H9 (cell line): Measurements from ENCODE around the gene TPP1. TPM values are rescaled to one million over a fixed set of nuclear protein-coding genes. Genes with fewer than 3 reads are reported as not detected.

ENCODE experiments used
- DNase-seq: peaks from one replicate; pipeline ENCODE4 v3.0.0-alpha.2; 2017
- H2AFZ ChIP-seq: one replicate; pipeline ENCODE4 v1.6.1; 2013; ENCODE audit warnings: mild to moderate bottlenecking, low read length, control low read depth, moderate library complexity
- H2AK5ac ChIP-seq: 2 replicates; pipeline ENCODE4 v1.6.1; 2013; ENCODE audit warnings: low read length, control low read depth, mixed read lengths; ENCODE audit not compliant: insufficient read length
- H2BK120ac ChIP-seq: one replicate; pipeline ENCODE4 v1.6.1; 2013; ENCODE audit warnings: low read depth, mild to moderate bottlenecking, low read length, control low read depth, inconsistent platforms; ENCODE audit not compliant: poor library complexity, severe bottlenecking
- H2BK12ac ChIP-seq: 2 replicates; pipeline ENCODE4 v1.6.1; 2013; ENCODE audit warnings: low read length, control low read depth, mixed read lengths, low read depth; ENCODE audit not compliant: insufficient read length
- H2BK15ac ChIP-seq: 2 replicates; pipeline ENCODE4 v1.6.1; 2013; ENCODE audit warnings: low read depth, low read length, control low read depth
- H2BK20ac ChIP-seq: one replicate; pipeline ENCODE4 v1.6.1; 2013; ENCODE audit warnings: low read depth, mild to moderate bottlenecking, low read length, control low read depth, inconsistent platforms; ENCODE audit not compliant: poor library complexity, severe bottlenecking
- H2BK5ac ChIP-seq: 2 replicates; pipeline ENCODE4 v1.6.1; 2013; ENCODE audit warnings: low read length, control low read depth, mixed read lengths; ENCODE audit not compliant: insufficient read length
- H3K14ac ChIP-seq: 2 replicates; pipeline ENCODE4 v1.6.1; 2013; ENCODE audit warnings: low read length, control low read depth; ENCODE audit not compliant: insufficient read depth
- H3K18ac ChIP-seq: 2 replicates; pipeline ENCODE4 v1.6.1; 2013; ENCODE audit warnings: low read depth, mild to moderate bottlenecking, mixed read lengths, low read length, control low read depth; ENCODE audit not compliant: insufficient read length
- H3K23ac ChIP-seq: 2 replicates; pipeline ENCODE4 v1.6.1; 2013; ENCODE audit warnings: low read length, control low read depth, mixed read lengths, low read depth; ENCODE audit not compliant: insufficient read length
- H3K23me2 ChIP-seq: 2 replicates; pipeline ENCODE4 v1.6.1; 2013; ENCODE audit warnings: low read depth, mild to moderate bottlenecking, mixed read lengths, low read length, control low read depth; ENCODE audit not compliant: insufficient read length, poor library complexity, severe bottlenecking
- H3K27ac ChIP-seq: 2 replicates; pipeline ENCODE4 v1.5.1; 2013; ENCODE audit warnings: low read length, control low read depth, mixed read lengths, low read depth; ENCODE audit not compliant: insufficient read length
- H3K27me3 ChIP-seq: 2 replicates; pipeline ENCODE4 v1.6.1; 2013; ENCODE audit warnings: low read length, control low read depth, inconsistent platforms; ENCODE audit not compliant: insufficient read depth
- H3K4ac ChIP-seq: 2 replicates; pipeline ENCODE4 v1.6.1; 2013; ENCODE audit warnings: low read depth, mild to moderate bottlenecking, control low read depth, inconsistent platforms, low read length, moderate library complexity
- H3K4me1 ChIP-seq: 2 replicates; pipeline ENCODE4 v1.6.1; 2013; ENCODE audit warnings: low read length, control low read depth, inconsistent platforms; ENCODE audit not compliant: insufficient read depth
- H3K4me2 ChIP-seq: 2 replicates; pipeline ENCODE4 v1.6.1; 2013; ENCODE audit warnings: low read length, control low read depth, mixed read lengths; ENCODE audit not compliant: insufficient read length, insufficient read depth
- H3K56ac ChIP-seq: 2 replicates; pipeline ENCODE4 v1.6.1; 2013; ENCODE audit warnings: low read depth, mild to moderate bottlenecking, mixed read lengths, low read length, control low read depth; ENCODE audit not compliant: insufficient read length
- H3K79me1 ChIP-seq: 2 replicates; pipeline ENCODE4 v1.6.1; 2013; ENCODE audit warnings: low read depth, mild to moderate bottlenecking, moderate library complexity, low read length, control low read depth, inconsistent platforms; ENCODE audit not compliant: insufficient read depth, poor library complexity, severe bottlenecking
- H3K79me2 ChIP-seq: 2 replicates; pipeline ENCODE4 v1.6.1; 2013; ENCODE audit warnings: low read length, control low read depth, inconsistent platforms; ENCODE audit not compliant: insufficient read depth
- H3K9ac ChIP-seq: 2 replicates; pipeline ENCODE4 v1.6.1; 2013; ENCODE audit warnings: low read length, control low read depth, mixed read lengths; ENCODE audit not compliant: insufficient read length; ENCODE audit errors: extremely low read depth
- H3K9me3 ChIP-seq: one replicate; pipeline ENCODE4 v1.6.1; 2013; ENCODE audit warnings: low read depth, low read length, inconsistent platforms; ENCODE audit not compliant: control insufficient read depth
- H3T11ph ChIP-seq: one replicate; pipeline ENCODE4 v1.6.1; 2013; ENCODE audit warnings: mild to moderate bottlenecking, low read length, control low read depth, inconsistent platforms
- H4K20me1 ChIP-seq: one replicate; pipeline ENCODE4 v1.6.1; 2013; ENCODE audit not compliant: control insufficient read depth, insufficient read length, insufficient read depth
- H4K5ac ChIP-seq: 2 replicates; pipeline ENCODE4 v1.6.1; 2013; ENCODE audit warnings: low read depth, mild to moderate bottlenecking, mixed read lengths, low read length, control low read depth; ENCODE audit not compliant: insufficient read length
- H4K8ac ChIP-seq: replicated peaks from 2 replicates; pipeline ENCODE4 v1.6.1; 2013; ENCODE audit warnings: low read length, control low read depth, mixed read lengths, low read depth; ENCODE audit not compliant: insufficient read length
- H4K91ac ChIP-seq: 2 replicates; pipeline ENCODE4 v1.6.1; 2013; ENCODE audit warnings: low read depth, mild to moderate bottlenecking, moderate library complexity, mixed read lengths, low read length, control low read depth; ENCODE audit not compliant: insufficient read length
- H3K27ac Mint-ChIP-seq, 3 experiments: 2 replicates in 2 of 3; 3 replicates in 1 of 3; pipeline ENCODE4 v1.8.0; 2020 to 2021; ENCODE audit warnings: mixed read lengths in 3 of 3, mild to moderate bottlenecking in 1 of 3, moderate library complexity in 1 of 3
- H3K27me3 Mint-ChIP-seq: 2 replicates; pipeline ENCODE4 v1.8.0; 2021; ENCODE audit warnings: low read depth, mild to moderate bottlenecking, moderate library complexity, mixed read lengths
- H3K36me3 Mint-ChIP-seq, 3 experiments: 2 replicates in 2 of 3; 3 replicates in 1 of 3; pipeline ENCODE4 v1.8.0; 2020 to 2021; ENCODE audit warnings: low read depth in 3 of 3, mixed read lengths in 3 of 3; ENCODE audit not compliant: insufficient read depth in 1 of 3
- H3K4me1 Mint-ChIP-seq, 2 experiments: 2 replicates each; pipeline ENCODE4 v1.8.0; 2020; ENCODE audit warnings: mixed read lengths in 2 of 2
- H3K4me3 Mint-ChIP-seq, 2 experiments: 2 replicates in 1 of 2; 3 replicates in 1 of 2; pipeline ENCODE4 v1.8.0; 2020 to 2021; ENCODE audit warnings: mild to moderate bottlenecking in 2 of 2, mixed read lengths in 2 of 2, moderate library complexity in 1 of 2
- H3K9me3 Mint-ChIP-seq, 2 experiments: 2 replicates in 1 of 2; 3 replicates in 1 of 2; pipeline ENCODE4 v1.8.0; 2020; ENCODE audit warnings: mild to moderate bottlenecking in 2 of 2, mixed read lengths in 2 of 2, moderate library complexity in 1 of 2
- CTCF ChIP-seq: fragments of 200-600 bp; sonication (generic); conservative IDR thresholded peaks from 3 replicates; pipeline ENCODE4 v1.8.0; 2021; ENCODE audit warnings: antibody characterized with exemption, mild to moderate bottlenecking
- WGBS: extraction: QIAGEN DNeasy Blood & Tissue Kit; methylation state at CpG from one replicate; pipeline ENCODE4 v1.1.7; 2013; ENCODE audit warnings: missing lambda C conversion rate, low lambda C conversion rate, mixed read lengths; ENCODE audit not compliant: insufficient read length; ENCODE audit errors: extremely low coverage; 5-methylcytosine and 5-hydroxymethylcytosine counted together
- total RNA-seq: library from RNA; stranded (reverse); gene quantifications from 2 replicates; pipeline ENCODE4 v1.2.1, GENCODE V29; 2021

The TPP1 gene
- total RNA-seq, 1 experiment from 2014 or later = 37.2 TPM

GRCh38 chr11:6571434-6572008, 47.7 kb downstream of the TPP1 start:
- Mint-ChIP-seq H3K27ac (no peak overlapping the region), H3K36me3 (no peaks in the 10 kb centered on the region; a peak in 2 of 7 replicates), H3K9me3 (no peaks in the 10 kb centered on the region; a peak in 2 of 5 replicates), H3K4me1 (peaks cover 8 to 11% of the 10 kb centered on the region in 2 experiments), H3K4me3 (no peak overlapping the region), H3K27me3 (no peaks in the 10 kb centered on the region)
- H2BK12ac ChIP-seq = no peak overlapping the region
- no peaks in the 10 kb centered on the region for H3K79me1 ChIP-seq
- peak; percentile 64 for DNase-seq
- no peak overlapping the region for H2BK20ac ChIP-seq
- no peak overlapping the region for H4K91ac ChIP-seq
- H3K4me1 ChIP-seq = peaks cover 4% of the 10 kb centered on the region; the same call in 1 of the 2 replicates
- H2AK5ac ChIP-seq = no peak overlapping the region
- no peaks in the 10 kb centered on the region for H3K27me3 ChIP-seq
- H3K23ac ChIP-seq = no peak overlapping the region
- H4K5ac ChIP-seq = no peak overlapping the region
- no peak overlapping the region for H3K9ac ChIP-seq
- TF ChIP-seq CTCF = no peak; the same call in 2 of the 3 replicates
- H3K18ac ChIP-seq = no peak overlapping the region
- no peaks in the 10 kb centered on the region for H3K23me2 ChIP-seq
- H3T11ph ChIP-seq = no peak overlapping the region
- no peaks in the 10 kb centered on the region for H3K9me3 ChIP-seq
- H2AFZ ChIP-seq = no peak overlapping the region
- no peak overlapping the region for H4K8ac ChIP-seq
- no peak overlapping the region for H2BK15ac ChIP-seq
- no CpG with 5 or more reads among the region's 22 CpGs for WGBS
- no peaks in the 10 kb centered on the region for H3K79me2 ChIP-seq
- H3K4ac ChIP-seq = no peak overlapping the region
- no peak overlapping the region for H3K27ac ChIP-seq
- H4K20me1 ChIP-seq = no peaks in the 10 kb centered on the region
- no peak overlapping the region for H2BK120ac ChIP-seq
- no peak overlapping the region for H2BK5ac ChIP-seq
- H3K4me2 ChIP-seq = no peak overlapping the region
- no peak overlapping the region for H3K56ac ChIP-seq
- H3K14ac ChIP-seq = no peak overlapping the region; the same call in 1 of the 2 replicates
